Endometrial microvascular endothelial cells (primary cell): ENCODE data around the gene ARHGAP12. TPM values are rescaled to one million over a fixed set of nuclear protein-coding genes. Genes with fewer than 3 reads are reported as not detected.

Experiments
- in situ Hi-C: cut with HindIII; loops from 2 replicates; pipeline ENCODE4 v1.10.0; 2017; ENCODE audit warnings: low sequenced_read_pairs, low pct_unique_long_range_greater_than_20kb; ENCODE audit errors: inconsistent ontology term
- total RNA-seq: library from RNA; depleted of rRNA; stranded (reverse); fragments of >200 nt; gene quantifications from one replicate; pipeline ENCODE4 v1.2.3, GENCODE V29; 2015; ENCODE audit errors: inconsistent ontology term

ARHGAP12 gene
- total RNA-seq, 1 donor from 2014 or later = 15.9 TPM

DNA sequence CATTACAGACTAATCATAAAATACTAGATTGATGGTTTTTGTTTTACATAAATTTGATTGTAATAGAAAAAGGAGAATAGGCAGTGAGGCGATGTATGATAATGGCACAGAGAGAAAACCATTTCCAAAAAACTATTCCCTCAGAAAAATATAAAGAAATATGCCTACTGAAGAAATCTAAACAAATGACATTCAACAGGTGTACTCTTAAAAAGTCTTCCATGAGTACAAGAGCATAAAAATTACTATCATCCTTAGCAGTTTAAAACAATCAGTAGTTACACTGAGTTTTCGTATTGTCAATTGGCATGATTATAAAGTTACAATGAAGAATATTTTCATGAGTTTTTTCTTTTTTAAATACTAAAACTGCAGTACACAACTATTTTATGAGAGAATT is 75.0 kb downstream of the ARHGAP12 start:
- in situ Hi-C loops = no loop called here

- in situ Hi-C loops = no loop called here
These were observed 77.4 kb downstream of the ARHGAP12 start for GRCh38 chr10:31851216-31851615.

- in situ Hi-C loops = loop anchor here (25.0 kb wide), 1 partner anchor 115 kb away; no protein-coding TSS in a partner anchor
These were observed 81.1 kb downstream of the ARHGAP12 start for GRCh38 chr10:31847515-31847914.

GRCh38 chr10:31838709-31839108 is 89.9 kb downstream of the ARHGAP12 start:
- in situ Hi-C loops = loop anchor here (25.0 kb wide), 1 partner anchor 124 kb away; no protein-coding TSS in a partner anchor

DNA sequence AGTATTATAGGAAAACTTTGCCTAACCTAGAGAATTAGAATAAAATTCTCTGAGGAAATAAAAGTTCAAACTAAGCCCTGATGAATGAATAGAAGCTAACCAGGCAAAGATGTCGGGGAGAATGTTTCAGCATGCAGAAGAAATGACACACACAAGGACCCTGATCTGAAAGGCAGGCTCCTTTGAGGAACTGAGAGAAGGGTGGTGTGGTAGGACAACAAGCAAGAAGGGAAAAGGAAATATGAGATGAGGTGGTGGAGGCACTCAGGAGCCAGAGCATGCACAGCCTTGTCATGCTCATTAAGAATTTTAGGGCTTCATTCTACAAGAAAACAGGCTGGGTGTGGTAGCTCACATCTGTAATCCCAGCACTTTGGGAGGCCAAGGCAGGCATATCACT is 90.6 kb downstream of the ARHGAP12 start:
- in situ Hi-C loops = loop anchor here (25.0 kb wide), 1 partner anchor 124 kb away; no protein-coding TSS in a partner anchor

- in situ Hi-C loops = loop anchor here (25.0 kb wide), 1 partner anchor 126 kb away; no protein-coding TSS in a partner anchor
These were observed 91.8 kb downstream of the ARHGAP12 start for GRCh38 chr10:31836569-31837406.

GRCh38 chr10:31833753-31834152 is 94.9 kb downstream of the ARHGAP12 start:
- in situ Hi-C loops = loop anchor here (25.0 kb wide), 1 partner anchor 129 kb away; no protein-coding TSS in a partner anchor

GRCh38 chr10:31832261-31832660 is 96.4 kb downstream of the ARHGAP12 start:
- in situ Hi-C loops = loop anchor here (25.0 kb wide), 1 partner anchor 130 kb away; no protein-coding TSS in a partner anchor

DNA sequence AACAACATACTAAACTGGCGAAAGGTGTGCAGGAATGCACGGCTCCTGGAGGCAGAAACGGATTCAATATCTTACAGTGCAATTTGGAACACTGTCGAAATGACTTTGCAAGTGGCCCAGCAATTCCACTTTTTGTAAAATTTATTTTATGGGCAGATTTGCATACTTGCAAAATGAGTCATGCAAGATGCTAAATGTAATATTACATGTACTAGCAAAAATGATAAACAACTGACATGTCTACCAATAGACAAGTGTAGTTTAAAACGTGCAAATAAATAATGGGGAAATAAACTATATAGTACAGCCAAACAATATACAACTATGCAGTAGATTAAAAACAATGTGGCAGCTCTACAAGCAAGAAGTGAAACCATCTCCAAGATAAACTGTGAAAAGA is 97.7 kb downstream of the ARHGAP12 start:
- in situ Hi-C loops = loop anchor here (25.0 kb wide), 1 partner anchor 131 kb away; no protein-coding TSS in a partner anchor

DNA sequence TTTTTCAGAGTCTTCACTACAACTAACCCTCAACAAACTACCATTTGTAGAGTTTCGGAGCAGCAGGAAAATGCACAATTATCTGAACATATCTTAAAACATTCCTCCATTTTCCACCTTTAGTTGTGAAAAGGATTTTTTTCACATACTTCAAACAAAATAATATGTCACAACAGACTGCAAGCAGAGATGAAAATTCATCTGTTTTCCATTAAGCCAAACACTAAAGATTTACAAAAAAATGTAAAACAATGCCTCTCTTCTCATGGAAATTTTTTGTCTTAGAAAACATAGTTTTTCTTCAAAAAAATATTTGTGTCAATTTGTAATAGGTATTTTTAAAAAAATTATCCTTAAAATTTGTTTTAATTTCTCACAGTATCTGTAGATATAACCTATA is 98.9 kb downstream of the ARHGAP12 start:
- in situ Hi-C loops = loop anchor here (25.0 kb wide), 1 partner anchor 133 kb away; no protein-coding TSS in a partner anchor

GRCh38 chr10:31823358-31823757 is 105.3 kb downstream of the ARHGAP12 start:
- in situ Hi-C loops = no loop called here

- in situ Hi-C loops = no loop called here
These were observed 105.9 kb downstream of the ARHGAP12 start for GRCh38 chr10:31822616-31823318.

GRCh38 chr10:31822150-31822549 is 106.5 kb downstream of the ARHGAP12 start:
- in situ Hi-C loops = no loop called here

GRCh38 chr10:31820778-31821369 is 107.8 kb downstream of the ARHGAP12 start:
- in situ Hi-C loops = no loop called here

GRCh38 chr10:31820096-31820495 is 108.5 kb downstream of the ARHGAP12 start:
- in situ Hi-C loops = no loop called here

- in situ Hi-C loops = no loop called here
These were observed 109.2 kb downstream of the ARHGAP12 start for GRCh38 chr10:31819391-31819820.

- in situ Hi-C loops = no loop called here
These were observed 112.3 kb downstream of the ARHGAP12 start for GRCh38 chr10:31816318-31816717.

DNA sequence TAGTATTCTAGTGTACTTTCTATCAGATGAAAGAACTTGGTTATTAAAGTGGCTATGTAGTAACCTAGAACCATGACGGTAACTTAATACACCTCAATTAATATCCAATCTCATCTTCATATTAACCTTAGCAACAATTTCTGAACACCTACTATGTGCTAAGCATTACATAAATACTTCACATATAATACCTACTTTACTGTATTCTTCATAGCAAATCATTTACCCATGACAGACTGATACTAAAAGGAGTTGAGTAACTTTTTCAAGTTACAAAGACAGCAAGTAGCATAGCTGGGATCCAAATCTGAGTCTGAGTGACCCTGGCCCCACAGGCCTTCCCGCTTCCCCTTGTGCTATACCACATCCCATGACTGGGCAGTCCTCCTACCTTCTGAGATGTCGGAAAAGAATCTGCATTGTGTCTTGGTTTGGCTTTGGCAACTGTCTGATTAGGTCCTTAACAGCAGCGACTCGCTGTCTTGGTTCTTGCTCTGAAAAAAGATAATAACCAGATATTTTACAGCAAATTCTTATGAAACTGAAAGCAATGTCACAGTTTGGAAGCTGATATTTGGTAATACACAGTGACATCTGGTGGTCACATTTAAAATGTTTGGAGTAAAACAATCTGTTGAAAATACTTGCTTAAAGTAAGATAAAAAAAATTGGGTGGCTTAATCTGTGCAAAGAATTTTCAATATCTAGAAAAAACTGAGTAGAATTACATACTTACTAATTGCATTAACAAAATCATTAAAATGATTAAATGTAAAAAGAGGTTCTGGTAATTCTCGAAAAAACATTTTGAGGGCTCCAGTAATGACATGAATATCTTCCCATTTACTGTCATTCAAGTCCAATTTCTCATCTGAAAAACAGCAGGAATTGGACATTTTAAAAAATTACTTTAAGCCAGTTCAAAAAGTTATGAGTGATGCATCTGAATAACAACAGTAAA is 120.1 kb downstream of the ARHGAP12 start:
- in situ Hi-C loops = no loop called here
